Heart left ventricle (tissue), 13 donors: ENCODE data around the gene LAMA1.

Source experiments
- CTCF ChIP-seq, 12 donors: fragments of 200-600 bp; sonication (generic) in 4 of 12; IDR thresholded peaks; one replicate each; pipeline versions ENCODE4 v1.5.0 to v1.8.0; 2018 to 2022; ENCODE audit warnings: antibody characterized with exemption in 12 of 12, mild to moderate bottlenecking in 5 of 12
- POLR2A ChIP-seq, 2 donors: fragments of 450-650 bp; IDR thresholded peaks; one replicate each; pipeline ENCODE4 v1.6.1; 2017; ENCODE audit warnings: antibody characterized with exemption in 2 of 2, mild to moderate bottlenecking in 2 of 2, moderate library complexity in 2 of 2
- donor health status: ischemic (EF 13 %, LVEDD 7.1; RV severe dilation, severe dysfunction).
- donor health status: DM: no; HTN: yes; CAD: no.
- donor health status: DM: no; HTN: no; CAD: no.
- donor health status: ischemic (EF 25% LVEDD 6.9; RV normal size, moderate dysfunction).
- donor health status: ischemic (EF 25% LVEDD 5.7; RV mildly dilated, moderate dysfunction).
- donor health status: ischemic (EF 35%, LVEDD 5.7; RV mildly dilated, moderate dysfunction).
- donor health status: nonischemic (EF 11% LVEDD 7.7; RV severe dilation, severe dysfunction).
- donor health status: DM: yes; HTN: yes; CAD: no.
- donor health status: PGD.
- donor health status: ischemic (EF 29% LVEDD 5.4; RV normal size, mild dysfunction).
- donor health status: nonischemic (EF 23%, LVEDD 6.1; RV moderate dilation, normal function).

- TF ChIP-seq CTCF (IDR thresholded peaks at IDR 0.05) (no peak), POLR2A (IDR thresholded peaks at IDR 0.05) (no peak)
Measured at GRCh38 chr18:6923220-6923619, 194.4 kb downstream of the LAMA1 start.
